HFFc6 (cell line): ENCODE data around the gene NMNAT3. TPM values are rescaled to one million over a fixed set of nuclear protein-coding genes. Genes with fewer than 3 reads are reported as not detected.

Experiments
- DNase-seq: peaks from one replicate; pipeline ENCODE4 v3.0.0-alpha.2; 2018
- H3K27ac Mint-ChIP-seq: 2 replicates; pipeline ENCODE4 v1.8.0; 2020; ENCODE audit warnings: mild to moderate bottlenecking, mixed read lengths
- H3K27me3 Mint-ChIP-seq: 2 replicates; pipeline ENCODE4 v1.8.0; 2021; ENCODE audit warnings: mild to moderate bottlenecking, moderate library complexity, mixed read lengths; ENCODE audit not compliant: insufficient read depth
- H3K36me3 Mint-ChIP-seq: 2 replicates; pipeline ENCODE4 v1.8.0; 2021; ENCODE audit warnings: low read depth, mixed read lengths
- H3K4me1 Mint-ChIP-seq: 2 replicates; pipeline ENCODE4 v1.8.0; 2020; ENCODE audit warnings: low read depth, mixed read lengths
- H3K4me3 Mint-ChIP-seq: 2 replicates; pipeline ENCODE4 v1.8.0; 2020; ENCODE audit warnings: mild to moderate bottlenecking, moderate library complexity, mixed read lengths
- H3K9me3 Mint-ChIP-seq: 2 replicates; pipeline ENCODE4 v1.8.0; 2020; ENCODE audit warnings: mild to moderate bottlenecking, mixed read lengths
- CTCF ChIP-seq: fragments of 200-600 bp; sonication (generic); IDR thresholded peaks from 2 replicates; pipeline ENCODE4 v1.5.0; 2021; ENCODE audit warnings: antibody characterized with exemption, mild to moderate bottlenecking
- total RNA-seq, 6 experiments: library from RNA; stranded (reverse); fragmentation: NEBNext Ultra II Directional; extraction: Animal tissue kit (Norgen Biotek cat#: 25700); gene quantifications; 2 replicates in 1 of 6; 3 replicates in 5 of 6; pipeline ENCODE4 v1.2.3, GENCODE V29; 2021

The NMNAT3 gene
- total RNA-seq, 6 experiments from 2014 or later = 0.02 to 0.05 (median 0.03) TPM; not detected in 2

GRCh38 chr3:139630542-139630941 lies 47.2 kb downstream of the NMNAT3 start:
- Mint-ChIP-seq H3K27ac (no peak overlapping the region), H3K9me3 (peaks cover 52% of the 10 kb centered on the region), H3K4me1 (no peaks in the 10 kb centered on the region), H3K36me3 (no peaks in the 10 kb centered on the region), H3K27me3 (no peaks in the 10 kb centered on the region; the same call in none of the 2 replicates), H3K4me3 (no peak overlapping the region)
- TF ChIP-seq CTCF = no peak
- DNase-seq = no peak

DNA sequence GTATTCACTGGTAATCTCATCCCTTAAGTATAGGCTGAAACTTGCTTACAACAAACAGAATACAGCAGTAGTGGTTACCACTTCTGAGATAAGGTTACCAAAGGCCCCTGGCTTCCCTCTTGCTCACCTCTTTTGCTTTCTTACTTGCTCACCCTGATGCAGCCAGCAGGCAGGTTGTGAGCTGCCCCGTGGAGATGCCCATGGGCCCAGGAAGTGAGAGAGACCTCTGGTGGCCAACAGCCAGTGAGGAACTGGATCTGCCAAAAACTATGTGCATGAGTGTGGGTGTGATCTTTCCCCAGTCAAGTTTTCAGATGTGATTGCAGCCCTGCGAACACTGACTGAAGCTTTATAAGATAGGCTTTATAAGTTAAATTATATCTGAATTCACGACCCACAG lies 48.7 kb downstream of the NMNAT3 start:
- Mint-ChIP-seq H3K4me1 (no peaks in the 10 kb centered on the region), H3K36me3 (no peaks in the 10 kb centered on the region), H3K27me3 (no peaks in the 10 kb centered on the region), H3K4me3 (no peak overlapping the region), H3K27ac (no peak overlapping the region), H3K9me3 (peaks cover 58% of the 10 kb centered on the region)
- DNase-seq = no peak
- TF ChIP-seq CTCF = no peak

- no peaks in the 10 kb centered on the region for H3K4me1 Mint-ChIP-seq
- H3K36me3 Mint-ChIP-seq = no peaks in the 10 kb centered on the region
- no peak for DNase-seq
- H3K27me3 Mint-ChIP-seq = no peaks in the 10 kb centered on the region
- peaks cover 52% of the 10 kb centered on the region for H3K9me3 Mint-ChIP-seq
- H3K27ac Mint-ChIP-seq = no peak overlapping the region
- no peak overlapping the region for H3K4me3 Mint-ChIP-seq
- TF ChIP-seq CTCF = no peak
Measured at GRCh38 chr3:139627759-139628158, 50.0 kb downstream of the NMNAT3 start.

DNA sequence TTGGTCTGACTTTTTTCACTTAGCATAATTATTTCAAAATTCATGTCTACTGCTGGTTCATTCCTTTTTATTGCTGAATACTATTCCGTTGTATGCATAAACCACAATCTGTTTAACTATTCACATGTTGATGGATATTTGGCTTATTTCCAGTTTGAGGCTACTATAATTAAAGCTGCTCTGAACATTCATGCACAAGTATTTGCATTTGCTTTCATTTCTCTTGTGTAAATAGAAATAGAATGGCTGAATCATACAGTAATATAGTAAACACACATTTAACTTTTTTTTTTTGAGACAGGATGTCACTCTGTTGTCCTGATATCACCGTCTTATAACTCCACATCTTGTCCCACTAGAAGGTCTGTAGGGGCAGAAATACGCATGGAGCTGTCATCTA lies 57.3 kb downstream of the NMNAT3 start:
- no peak for TF ChIP-seq CTCF
- H3K4me3 Mint-ChIP-seq = no peak overlapping the region
- no peaks in the 10 kb centered on the region for H3K4me1 Mint-ChIP-seq
- no peak for DNase-seq
- H3K36me3 Mint-ChIP-seq = no peaks in the 10 kb centered on the region
- H3K27ac Mint-ChIP-seq = no peak overlapping the region
- peaks cover 24% of the 10 kb centered on the region for H3K9me3 Mint-ChIP-seq
- H3K27me3 Mint-ChIP-seq = no peaks in the 10 kb centered on the region

DNA sequence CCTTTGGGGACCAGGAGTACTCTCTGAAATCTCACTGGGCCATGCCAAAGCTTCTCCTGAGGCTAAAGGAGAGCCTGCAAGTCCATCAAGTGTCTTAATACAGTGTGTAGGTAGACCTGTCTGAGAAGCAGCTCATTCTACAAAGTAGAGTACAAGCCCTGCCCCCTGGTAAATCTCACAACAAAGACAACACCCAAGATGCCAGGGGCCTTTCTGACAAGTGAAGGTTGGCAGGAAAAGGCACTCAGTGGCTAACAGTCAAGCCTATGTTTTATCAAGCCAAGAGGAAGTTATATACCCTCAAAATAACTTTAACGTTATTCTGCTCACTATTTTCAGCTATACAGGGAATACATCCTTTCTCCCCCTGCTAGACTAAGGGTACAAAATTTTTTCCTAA lies 58.3 kb downstream of the NMNAT3 start:
- Mint-ChIP-seq H3K36me3 (no peaks in the 10 kb centered on the region), H3K4me1 (no peaks in the 10 kb centered on the region), H3K9me3 (peaks cover 19% of the 10 kb centered on the region), H3K4me3 (no peak overlapping the region), H3K27me3 (no peaks in the 10 kb centered on the region), H3K27ac (no peak overlapping the region)
- TF ChIP-seq CTCF = no peak
- DNase-seq = no peak

DNA sequence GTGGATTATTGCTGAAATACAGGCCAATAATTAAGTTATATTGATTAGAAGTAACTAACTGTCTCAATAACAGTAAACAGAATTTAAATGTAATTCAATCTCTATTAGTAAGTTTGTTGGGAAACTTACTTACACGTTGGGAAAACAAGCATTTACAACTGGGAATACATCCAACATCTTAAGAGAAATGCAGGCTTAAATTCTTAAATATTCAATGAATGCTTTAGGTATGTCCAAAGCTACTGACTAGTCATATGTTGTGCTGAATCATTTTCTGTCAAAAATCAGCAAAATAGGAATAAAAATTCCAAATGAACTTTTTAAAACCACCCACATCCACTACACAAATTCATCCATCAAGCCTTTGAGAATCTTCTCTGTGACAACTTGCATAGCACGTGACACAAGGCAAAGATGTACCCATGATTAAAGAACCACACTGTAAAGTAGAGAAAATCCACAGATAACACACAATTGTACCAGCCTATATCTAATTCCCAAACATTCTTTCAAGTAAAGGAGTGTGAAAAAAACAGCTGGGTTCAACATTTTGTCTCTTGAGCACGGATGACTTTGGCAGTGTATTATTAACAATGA lies 60.0 kb downstream of the NMNAT3 start:
- no peaks in the 10 kb centered on the region for H3K4me1 Mint-ChIP-seq
- no peaks in the 10 kb centered on the region for H3K27me3 Mint-ChIP-seq
- no peak overlapping the region for H3K27ac Mint-ChIP-seq
- H3K36me3 Mint-ChIP-seq = no peaks in the 10 kb centered on the region
- H3K9me3 Mint-ChIP-seq = peaks cover 13% of the 10 kb centered on the region
- DNase-seq = no peak
- H3K4me3 Mint-ChIP-seq = no peak overlapping the region
- TF ChIP-seq CTCF = no peak
